SU-DHL-6 (cell line): ENCODE results near the gene DAPP1.

Source experiments
- H2AFZ ChIP-seq: fragments of 200-600 bp; sonication (generic); 2 replicates; pipeline ENCODE4 v1.6.1; 2014; ENCODE audit warnings: low read depth, mild to moderate bottlenecking, moderate library complexity, mixed read lengths, antibody characterized with exemption, low read length; ENCODE audit not compliant: severe bottlenecking
- H3F3A ChIP-seq: fragments of 200-600 bp; shearing (Covaris generic); 2 replicates; pipeline ENCODE4 v1.6.0; 2016; ENCODE audit warnings: antibody characterized with exemption, mild to moderate bottlenecking; ENCODE audit not compliant: insufficient read depth
- H3K27ac ChIP-seq: fragments of 200-600 bp; sonication (generic); 2 replicates; pipeline ENCODE4 v1.5.1; 2016; ENCODE audit warnings: low read depth, mild to moderate bottlenecking, low read length, moderate library complexity, mixed read lengths
- H3K27me3 ChIP-seq: fragments of 200-600 bp; sonication (generic), shearing (Covaris generic); 2 replicates; pipeline ENCODE4 v1.6.0; 2014; ENCODE audit warnings: mild to moderate bottlenecking, low read length
- H3K36me3 ChIP-seq: fragments of 200-600 bp; sonication (generic); 2 replicates; pipeline ENCODE4 v1.6.1; 2014; ENCODE audit warnings: mild to moderate bottlenecking, low read length, mixed read lengths
- H3K4me2 ChIP-seq: fragments of 300-600, 200-600 bp; shearing (Covaris generic), sonication (generic); 2 replicates; pipeline ENCODE4 v1.6.0; 2014; ENCODE audit warnings: low read length, low read depth, mild to moderate bottlenecking; ENCODE audit not compliant: poor library complexity, severe bottlenecking
- H3K4me3 ChIP-seq: fragments of 200-600 bp; sonication (generic); 2 replicates; pipeline ENCODE4 v1.5.1; 2014; ENCODE audit warnings: antibody characterized with exemption, low read length, mild to moderate bottlenecking, mixed read lengths; ENCODE audit not compliant: insufficient read depth, poor library complexity, severe bottlenecking
- H3K79me2 ChIP-seq: fragments of 200-600 bp; sonication (generic); 2 replicates; pipeline ENCODE4 v1.6.1; 2014; ENCODE audit warnings: mild to moderate bottlenecking, low read length, moderate library complexity; ENCODE audit not compliant: insufficient read depth
- H3K9ac ChIP-seq: fragments of 200-600 bp; sonication (generic); 2 replicates; pipeline ENCODE4 v1.7.0; 2014; ENCODE audit warnings: mild to moderate bottlenecking, low read length
- H3K9me2 ChIP-seq: fragments of 200-600 bp; sonication (generic); replicated peaks from 2 replicates; pipeline ENCODE4 v1.6.1; 2014; ENCODE audit warnings: low read length; ENCODE audit not compliant: insufficient read depth
- H3K9me3 ChIP-seq: fragments of 200-600 bp; sonication (generic); 2 replicates; pipeline ENCODE4 v1.6.1; 2014; ENCODE audit warnings: low read length, mixed read lengths; ENCODE audit not compliant: insufficient read depth
- H4K20me1 ChIP-seq: fragments of 200-600 bp; sonication (generic); 2 replicates; pipeline ENCODE4 v1.6.1; 2014; ENCODE audit warnings: low read depth, mild to moderate bottlenecking, antibody characterized with exemption, low read length, moderate library complexity, mixed read lengths
- EZH2phosphoT487 ChIP-seq: fragments of 200-600 bp; sonication (generic), shearing (Covaris generic); conservative IDR thresholded peaks from 2 replicates; pipeline ENCODE4 v1.6.1; 2018; ENCODE audit warnings: mild to moderate bottlenecking, antibody characterized with exemption, low read length, moderate library complexity, mixed read lengths
- TF ChIP-seq, protein P1 (sequence below): fragments of 200-600 bp; sonication (generic); IDR thresholded peaks from one replicate; pipeline ENCODE4 v1.5.1; 2017; ENCODE audit warnings: antibody characterized with exemption, mild to moderate bottlenecking, low read length, moderate library complexity; ENCODE audit not compliant: insufficient read depth, poor library complexity, severe bottlenecking

The DAPP1 gene

GRCh38 chr4:99885063-99885664 lies 68.5 kb downstream of the DAPP1 start:
- no peak overlapping the region for H3K4me2 ChIP-seq
- no peaks in the 10 kb centered on the region for H3K27me3 ChIP-seq
- no peak overlapping the region for H3K9ac ChIP-seq
- H3K9me3 ChIP-seq, result no peaks in the 10 kb centered on the region
- TF ChIP-seq, protein P1, sequence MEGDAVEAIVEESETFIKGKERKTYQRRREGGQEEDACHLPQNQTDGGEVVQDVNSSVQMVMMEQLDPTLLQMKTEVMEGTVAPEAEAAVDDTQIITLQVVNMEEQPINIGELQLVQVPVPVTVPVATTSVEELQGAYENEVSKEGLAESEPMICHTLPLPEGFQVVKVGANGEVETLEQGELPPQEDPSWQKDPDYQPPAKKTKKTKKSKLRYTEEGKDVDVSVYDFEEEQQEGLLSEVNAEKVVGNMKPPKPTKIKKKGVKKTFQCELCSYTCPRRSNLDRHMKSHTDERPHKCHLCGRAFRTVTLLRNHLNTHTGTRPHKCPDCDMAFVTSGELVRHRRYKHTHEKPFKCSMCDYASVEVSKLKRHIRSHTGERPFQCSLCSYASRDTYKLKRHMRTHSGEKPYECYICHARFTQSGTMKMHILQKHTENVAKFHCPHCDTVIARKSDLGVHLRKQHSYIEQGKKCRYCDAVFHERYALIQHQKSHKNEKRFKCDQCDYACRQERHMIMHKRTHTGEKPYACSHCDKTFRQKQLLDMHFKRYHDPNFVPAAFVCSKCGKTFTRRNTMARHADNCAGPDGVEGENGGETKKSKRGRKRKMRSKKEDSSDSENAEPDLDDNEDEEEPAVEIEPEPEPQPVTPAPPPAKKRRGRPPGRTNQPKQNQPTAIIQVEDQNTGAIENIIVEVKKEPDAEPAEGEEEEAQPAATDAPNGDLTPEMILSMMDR, result no peak
- TF ChIP-seq EZH2phosphoT487, result no peak
- no peaks in the 10 kb centered on the region; the same call in 1 of the 2 replicates for H3K36me3 ChIP-seq
- 0 out of 2 replicates have a peak, but pooled peaks cover 6% of the 10 kb centered on the region for H3F3A ChIP-seq
- 0 out of 2 replicates have a peak, but pooled peaks cover 6% of the 10 kb centered on the region for H3K79me2 ChIP-seq
- no peak overlapping the region for H3K27ac ChIP-seq
- H4K20me1 ChIP-seq, result no peaks in the 10 kb centered on the region
- H3K9me2 ChIP-seq, result no peaks in the 10 kb centered on the region
- no peak overlapping the region for H3K4me3 ChIP-seq
- no peak overlapping the region for H2AFZ ChIP-seq

DNA sequence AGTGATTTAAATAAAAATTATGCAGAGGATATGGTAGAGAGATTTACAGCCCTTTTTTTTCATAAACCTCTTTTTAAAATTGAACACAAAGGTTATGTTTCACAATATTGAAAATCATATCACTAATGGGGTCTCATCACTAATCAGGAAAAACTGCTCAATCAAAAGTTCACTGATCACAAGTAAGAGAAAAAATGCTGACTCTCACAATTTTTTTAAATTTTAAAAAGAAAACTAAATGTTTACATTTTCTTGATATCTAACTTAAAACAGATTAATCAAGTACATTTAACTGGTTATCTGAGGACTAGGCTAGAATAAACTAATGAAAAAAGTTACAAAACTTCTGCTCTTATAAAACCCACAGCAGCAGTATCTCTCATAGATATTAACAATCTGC lies 69.1 kb downstream of the DAPP1 start:
- no peaks in the 10 kb centered on the region for H3K9me3 ChIP-seq
- H3K27ac ChIP-seq, result no peak overlapping the region
- H4K20me1 ChIP-seq, result no peaks in the 10 kb centered on the region
- TF ChIP-seq, protein P1, result no peak
- no peak for TF ChIP-seq EZH2phosphoT487
- no peak overlapping the region for H3K4me2 ChIP-seq
- 0 out of 2 replicates have a peak, but pooled peaks cover 6% of the 10 kb centered on the region for H3F3A ChIP-seq
- no peaks in the 10 kb centered on the region; the same call in 1 of the 2 replicates for H3K36me3 ChIP-seq
- no peak overlapping the region for H3K4me3 ChIP-seq
- 0 out of 2 replicates have a peak, but pooled peaks cover 6% of the 10 kb centered on the region for H3K79me2 ChIP-seq
- no peak overlapping the region for H2AFZ ChIP-seq
- H3K9me2 ChIP-seq, result no peaks in the 10 kb centered on the region
- no peaks in the 10 kb centered on the region for H3K27me3 ChIP-seq
- H3K9ac ChIP-seq, result no peak overlapping the region

DNA sequence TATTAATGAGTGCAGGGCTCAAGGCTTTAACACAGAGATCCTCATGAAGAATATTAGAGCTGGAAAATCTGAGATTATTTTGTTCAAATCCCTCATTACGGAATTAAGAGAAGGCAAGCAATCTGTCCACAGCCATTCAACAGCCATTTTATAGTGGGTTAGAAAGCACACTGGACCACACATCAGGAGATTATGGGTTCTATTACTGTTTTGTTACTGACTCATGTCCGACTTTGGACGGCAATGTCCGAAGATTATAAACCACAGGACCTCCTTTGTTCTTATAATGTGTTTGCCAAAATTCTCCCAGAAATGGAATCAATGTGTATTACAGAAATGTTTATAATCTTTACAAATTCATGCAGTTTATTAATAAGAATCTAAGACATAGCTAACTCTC lies 69.5 kb downstream of the DAPP1 start:
- H3K36me3 ChIP-seq, result no peaks in the 10 kb centered on the region; the same call in 1 of the 2 replicates
- 0 out of 2 replicates have a peak, but pooled peaks cover 6% of the 10 kb centered on the region for H3K79me2 ChIP-seq
- H3F3A ChIP-seq, result 0 out of 2 replicates have a peak, but pooled peaks cover 6% of the 10 kb centered on the region
- no peak overlapping the region for H3K4me2 ChIP-seq
- H3K27ac ChIP-seq, result no peak overlapping the region
- no peaks in the 10 kb centered on the region for H3K9me3 ChIP-seq
- no peaks in the 10 kb centered on the region for H4K20me1 ChIP-seq
- H2AFZ ChIP-seq, result no peak overlapping the region
- H3K9ac ChIP-seq, result no peak overlapping the region
- TF ChIP-seq, protein P1, result no peak
- TF ChIP-seq EZH2phosphoT487, result no peak
- no peaks in the 10 kb centered on the region for H3K27me3 ChIP-seq
- H3K9me2 ChIP-seq, result no peaks in the 10 kb centered on the region
- H3K4me3 ChIP-seq, result no peak overlapping the region
